ENCODE results near the gene BRME1. TPM values are rescaled to one million over a fixed set of nuclear protein-coding genes. Genes with fewer than 3 reads are reported as not detected.

Gene BRME1
- total RNA-seq, 1 donor from 2014 or later, result 2.9 TPM

GRCh38 chr19:13834244-13835069 is 71.5 kb downstream of the BRME1 start:
- H3K4me3 Mint-ChIP-seq (ENCODE audit: unreplicated experiment), result peak overlapping the region; percentile 53
- TF ChIP-seq CTCF (IDR thresholded peaks at IDR 0.05), result no peak
- DNase-seq (ENCODE audit: low spot score), result no peak
- H3K27me3 Mint-ChIP-seq (ENCODE audit: low read depth), result no peaks in the 10 kb centered on the region
- no peaks in the 10 kb centered on the region for H3K9me3 Mint-ChIP-seq (ENCODE audit: low read depth)
- peaks cover 22% of the 10 kb centered on the region for H3K36me3 Mint-ChIP-seq (ENCODE audit: low read depth)
- peak overlapping the region; percentile 94 for H3K27ac Mint-ChIP-seq (ENCODE audit: unreplicated experiment)
- H3K4me1 Mint-ChIP-seq (ENCODE audit: low read depth), result peaks cover 56% of the 10 kb centered on the region

- Mint-ChIP-seq H3K36me3 (ENCODE audit: low read depth) (peaks cover 20% of the 10 kb centered on the region), H3K27ac (ENCODE audit: unreplicated experiment) (peak overlapping the region; percentile 94), H3K4me1 (ENCODE audit: low read depth) (peaks cover 51% of the 10 kb centered on the region), H3K4me3 (ENCODE audit: unreplicated experiment) (peak overlapping the region; percentile 53), H3K27me3 (ENCODE audit: low read depth) (no peaks in the 10 kb centered on the region), H3K9me3 (ENCODE audit: low read depth) (no peaks in the 10 kb centered on the region)
- no peak for DNase-seq (ENCODE audit: low spot score)
- TF ChIP-seq CTCF (IDR thresholded peaks at IDR 0.05), result peak; percentile 71
Observed at GRCh38 chr19:13833330-13834243, 72.3 kb downstream of the BRME1 start.

Small RNA genes lying within 50 kb of the gene (microRNA-seq; reads per million reads assigned to microRNA genes)
- gene MIR181C (ENCODE audit: borderline number of aligned reads), result 1,904 reads per million, percentile 84 among the genes with 10 or more reads in this experiment
- gene MIR181D (ENCODE audit: borderline number of aligned reads), result 1,330 reads per million, percentile 82 among the genes with 10 or more reads in this experiment

Other genes starting within 250 kb of the BRME1 start
- gene MRI1, start 141.6 kb downstream of the BRME1 start, total RNA-seq, result 18.7 to 25.4 TPM (median 20.2 TPM) in 3 replicates
- 71.2 to 91.5 TPM (median 75.7 TPM) in 3 replicates for gene C19orf53, start 131.7 kb downstream of the BRME1 start, total RNA-seq
- gene ZSWIM4, start 110.7 kb downstream of the BRME1 start, total RNA-seq, result 6.8 to 10.6 TPM (median 9.5 TPM) in 3 replicates
- gene NANOS3, start 29.0 kb downstream of the BRME1 start, total RNA-seq, result 4.4 to 6.7 TPM (median 4.7 TPM) in 3 replicates
- 33.7 to 42.9 TPM (median 35.2 TPM) in 3 replicates for gene CC2D1A, start 84 bp upstream of the BRME1 start, total RNA-seq
- 5.7 to 8.9 TPM (median 8.7 TPM) in 3 replicates for gene PODNL1, start 32.3 kb upstream of the BRME1 start, total RNA-seq
- gene DCAF15, start 46.4 kb upstream of the BRME1 start, total RNA-seq, result 20.7 to 21.5 TPM (median 21.0 TPM) in 3 replicates
- 9.1 to 9.4 TPM (median 9.4 TPM) in 3 replicates for gene RFX1, start 100.2 kb upstream of the BRME1 start, total RNA-seq
- gene RLN3, start 122.0 kb upstream of the BRME1 start, total RNA-seq, result not detected in 3 replicates
- 2.5 to 3.0 TPM (median 2.9 TPM) in 3 replicates for gene IL27RA, start 125.6 kb upstream of the BRME1 start, total RNA-seq
- 0.82 to 0.95 TPM (median 0.92 TPM) in 3 replicates for gene PALM3, start 156.0 kb upstream of the BRME1 start, total RNA-seq
- 1.00 to 3.7 TPM (median 2.0 TPM) in 3 replicates for gene MISP3, start 166.7 kb upstream of the BRME1 start, total RNA-seq
- gene C19orf67, start 179.7 kb upstream of the BRME1 start, total RNA-seq, result not detected in 3 replicates
- 41.8 to 48.8 TPM (median 42.5 TPM) in 3 replicates for gene SAMD1, start 184.6 kb upstream of the BRME1 start, total RNA-seq
- gene PRKACA, start 211.6 kb upstream of the BRME1 start, total RNA-seq, result 81.4 to 103 TPM (median 88.2 TPM) in 3 replicates
- gene ASF1B, start 230.5 kb upstream of the BRME1 start, total RNA-seq, result 2.8 to 11.3 TPM (median 3.6 TPM) in 3 replicates

Data from chondrocyte (in vitro differentiated cells).